ENCODE measurements around the gene SMARCA2. TPM values are rescaled to one million over a fixed set of nuclear protein-coding genes. Genes with fewer than 3 reads are reported as not detected.

The SMARCA2 gene
- total RNA-seq, 1 experiment from 2014 or later, result 27.9 TPM

GRCh38 chr9:2157277-2158110 is 142.3 kb downstream of the SMARCA2 start:
- Histone ChIP-seq H3K4me2 (ENCODE audit: low read length) (peak overlapping the region; percentile 100), H4K20me1 (ENCODE audit: low read length) (no peaks in the 10 kb centered on the region), H3K4me3 (ENCODE audit: low read length) (peak overlapping the region; percentile 78), H3F3A (ENCODE audit: low read length, unreplicated experiment) (no peaks in the 10 kb centered on the region), H3K9me2 (replicated peaks; ENCODE audit: low read length) (no peaks in the 10 kb centered on the region), H3K9me3 (ENCODE audit: low read length) (no peaks in the 10 kb centered on the region), H3K9ac (ENCODE audit: low read length) (peak overlapping the region; percentile 87), H2AFZ (ENCODE audit: low read length) (peak overlapping the region; percentile 90), H3K79me2 (ENCODE audit: low read length) (peaks cover 10% of the 10 kb centered on the region), H3K36me3 (ENCODE audit: low read depth, low read length) (no peaks in the 10 kb centered on the region), H3K4me1 (ENCODE audit: insufficient read depth, low read length) (peaks cover 22% of the 10 kb centered on the region), H3K27ac (ENCODE audit: low read length) (peak overlapping the region; percentile 77), H3K27me3 (ENCODE audit: low read length) (no peaks in the 10 kb centered on the region)
- no TSS peak for BruUV-seq (replicated peaks)
- POLR2A ChIA-PET (ENCODE audit: unreplicated experiment), result no interaction called here
- DNase-seq (peak; percentile 49), ATAC-seq (peak; percentile 60)
- CTCF ChIA-PET, result interaction anchor here (0.6 kb wide), 1 partner anchor 114 kb away, joined by 5 read pairs; no protein-coding TSS in a partner anchor
- intact Hi-C loops (cut with micrococcal nuclease), result loop anchor here (5.0 to 10.0 kb wide), 2 partner anchors 85 to 143 kb away; partner anchors contain the start of gene SMARCA2
- TF ChIP-seq CTCF (conservative IDR thresholded peaks at IDR 0.05; ENCODE audit: low read depth, low read length), result no peak
- TF ChIP-seq EZH2 (IDR thresholded peaks at IDR 0.05; ENCODE audit: low read length, unreplicated experiment), result no peak

GRCh38 chr9:2158111-2158610 is 143.0 kb downstream of the SMARCA2 start:
- peak overlapping the region; percentile 78 for H3K4me3 ChIP-seq (ENCODE audit: low read length)
- peak overlapping the region; percentile 100 for H3K4me2 ChIP-seq (ENCODE audit: low read length)
- peak; percentile 56 for DNase-seq
- peak overlapping the region; percentile 87 for H3K9ac ChIP-seq (ENCODE audit: low read length)
- H3K36me3 ChIP-seq (ENCODE audit: low read depth, low read length), result no peaks in the 10 kb centered on the region
- intact Hi-C loops (cut with micrococcal nuclease), result loop anchor here (5.0 to 10.0 kb wide), 2 partner anchors 84 to 143 kb away; partner anchors contain the start of gene SMARCA2
- H3K79me2 ChIP-seq (ENCODE audit: low read length), result peaks cover 10% of the 10 kb centered on the region
- peak overlapping the region; percentile 90 for H2AFZ ChIP-seq (ENCODE audit: low read length)
- no peaks in the 10 kb centered on the region for H3F3A ChIP-seq (ENCODE audit: low read length, unreplicated experiment)
- H3K9me2 ChIP-seq (replicated peaks; ENCODE audit: low read length), result no peaks in the 10 kb centered on the region
- no peaks in the 10 kb centered on the region for H3K9me3 ChIP-seq (ENCODE audit: low read length)
- no peaks in the 10 kb centered on the region for H4K20me1 ChIP-seq (ENCODE audit: low read length)
- peaks cover 22% of the 10 kb centered on the region for H3K4me1 ChIP-seq (ENCODE audit: insufficient read depth, low read length)
- no peaks in the 10 kb centered on the region for H3K27me3 ChIP-seq (ENCODE audit: low read length)
- POLR2A ChIA-PET (ENCODE audit: unreplicated experiment), result no interaction called here
- CTCF ChIA-PET, result interaction anchor here (0.6 kb wide), 1 partner anchor 113 kb away, joined by 5 read pairs; no protein-coding TSS in a partner anchor
- no TSS peak for BruUV-seq (replicated peaks)
- peak; percentile 45 for ATAC-seq
- peak overlapping the region; percentile 77 for H3K27ac ChIP-seq (ENCODE audit: low read length)
- TF ChIP-seq EZH2phosphoT487 (IDR thresholded peaks at IDR 0.05; ENCODE audit: borderline replicate concordance, low read length) (no peak), EZH2 (IDR thresholded peaks at IDR 0.05; ENCODE audit: low read length, unreplicated experiment) (no peak), CTCF (conservative IDR thresholded peaks at IDR 0.05; ENCODE audit: low read depth, low read length) (no peak)

All from PC-3 (cell line).